DOHH2 (cell line): ENCODE results near the gene AXIN1.

Experiments used
- H3F3A ChIP-seq: fragments of 200-600 bp; sonication (generic), shearing (Covaris generic); 2 replicates; pipeline ENCODE4 v1.6.0; 2016; ENCODE audit warnings: antibody characterized with exemption, mild to moderate bottlenecking; ENCODE audit not compliant: control insufficient read depth, insufficient read depth
- H3K27ac ChIP-seq: fragments of 200-600 bp; sonication (generic); 2 replicates; pipeline ENCODE4 v1.5.1; 2014; ENCODE audit warnings: low read depth, mild to moderate bottlenecking, low read length, moderate library complexity
- H3K27me3 ChIP-seq: fragments of 200-600 bp; sonication (generic); 2 replicates; pipeline ENCODE4 v1.6.1; 2014; ENCODE audit warnings: mild to moderate bottlenecking, low read length, mixed read lengths; ENCODE audit not compliant: control insufficient read depth
- H3K36me3 ChIP-seq: fragments of 200-600 bp; sonication (generic); 2 replicates; pipeline ENCODE4 v1.6.1; 2014; ENCODE audit warnings: mild to moderate bottlenecking, low read length, moderate library complexity, mixed read lengths; ENCODE audit not compliant: control insufficient read depth
- H3K4me1 ChIP-seq: fragments of 200-600 bp; sonication (generic); 2 replicates; pipeline ENCODE4 v1.6.1; 2014; ENCODE audit warnings: mild to moderate bottlenecking, low read length, mixed read lengths; ENCODE audit not compliant: control insufficient read depth
- H3K4me2 ChIP-seq: fragments of 200-600 bp; sonication (generic); 2 replicates; pipeline ENCODE4 v1.6.0; 2014; ENCODE audit warnings: mild to moderate bottlenecking, low read length, moderate library complexity
- H3K4me3 ChIP-seq: fragments of 200-600 bp; sonication (generic); 2 replicates; pipeline ENCODE4 v1.5.1; 2014; ENCODE audit warnings: mild to moderate bottlenecking, low read length, mixed read lengths
- H3K79me2 ChIP-seq: fragments of 200-600 bp; sonication (generic); 2 replicates; pipeline ENCODE4 v1.6.1; 2014; ENCODE audit warnings: mild to moderate bottlenecking, low read length, mixed read lengths; ENCODE audit not compliant: control insufficient read depth
- H3K9me2 ChIP-seq: fragments of 200-600 bp; sonication (generic); replicated peaks from 2 replicates; pipeline ENCODE4 v1.6.1; 2014; ENCODE audit warnings: mild to moderate bottlenecking, low read length, mixed read lengths; ENCODE audit not compliant: control insufficient read depth
- H3K9me3 ChIP-seq: fragments of 200-600 bp; sonication (generic); 2 replicates; pipeline ENCODE4 v1.6.1; 2014; ENCODE audit warnings: antibody characterized with exemption, low read length, mixed read lengths; ENCODE audit not compliant: control insufficient read depth, insufficient read depth
- H4K20me1 ChIP-seq: fragments of 200-600 bp; sonication (generic); 2 replicates; pipeline ENCODE4 v1.6.0; 2014; ENCODE audit warnings: low read depth, mild to moderate bottlenecking, antibody characterized with exemption, low read length, moderate library complexity; ENCODE audit not compliant: control insufficient read depth, insufficient read depth
- EZH2phosphoT487 ChIP-seq: fragments of 200-600 bp; sonication (generic); IDR thresholded peaks from 2 replicates; pipeline ENCODE4 v1.6.1; 2017; ENCODE audit warnings: borderline replicate concordance, mild to moderate bottlenecking, antibody characterized with exemption, low read length, moderate library complexity, mixed read lengths
- TF ChIP-seq, protein P1 (sequence below): fragments of 200-600 bp; sonication (generic); IDR thresholded peaks from one replicate; pipeline ENCODE4 v1.5.1; 2014; ENCODE audit warnings: antibody characterized with exemption, mild to moderate bottlenecking, low read depth, low read length; ENCODE audit not compliant: poor library complexity, severe bottlenecking

The AXIN1 gene

DNA sequence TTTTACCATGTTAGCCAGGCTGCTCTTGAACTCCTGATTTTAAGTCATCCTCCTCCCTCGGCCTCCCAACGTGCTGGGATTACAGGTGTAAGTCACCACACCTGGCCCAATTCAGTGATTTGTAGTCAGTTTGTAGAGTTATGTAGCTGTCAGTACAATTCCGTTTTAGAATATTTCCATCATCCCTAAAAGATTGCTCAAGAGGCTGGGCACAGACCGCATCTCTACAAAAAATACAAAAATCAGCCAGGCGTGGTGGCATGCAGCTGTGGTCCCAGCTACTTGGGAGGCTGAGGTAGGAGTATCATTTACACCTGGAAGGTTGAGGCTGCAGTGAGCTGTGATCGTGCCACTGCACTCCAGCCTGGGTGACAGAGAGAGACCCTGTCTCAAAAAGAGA, 97.3 kb downstream of the AXIN1 start:
- TF ChIP-seq EZH2phosphoT487: no peak
- TF ChIP-seq, protein P1, sequence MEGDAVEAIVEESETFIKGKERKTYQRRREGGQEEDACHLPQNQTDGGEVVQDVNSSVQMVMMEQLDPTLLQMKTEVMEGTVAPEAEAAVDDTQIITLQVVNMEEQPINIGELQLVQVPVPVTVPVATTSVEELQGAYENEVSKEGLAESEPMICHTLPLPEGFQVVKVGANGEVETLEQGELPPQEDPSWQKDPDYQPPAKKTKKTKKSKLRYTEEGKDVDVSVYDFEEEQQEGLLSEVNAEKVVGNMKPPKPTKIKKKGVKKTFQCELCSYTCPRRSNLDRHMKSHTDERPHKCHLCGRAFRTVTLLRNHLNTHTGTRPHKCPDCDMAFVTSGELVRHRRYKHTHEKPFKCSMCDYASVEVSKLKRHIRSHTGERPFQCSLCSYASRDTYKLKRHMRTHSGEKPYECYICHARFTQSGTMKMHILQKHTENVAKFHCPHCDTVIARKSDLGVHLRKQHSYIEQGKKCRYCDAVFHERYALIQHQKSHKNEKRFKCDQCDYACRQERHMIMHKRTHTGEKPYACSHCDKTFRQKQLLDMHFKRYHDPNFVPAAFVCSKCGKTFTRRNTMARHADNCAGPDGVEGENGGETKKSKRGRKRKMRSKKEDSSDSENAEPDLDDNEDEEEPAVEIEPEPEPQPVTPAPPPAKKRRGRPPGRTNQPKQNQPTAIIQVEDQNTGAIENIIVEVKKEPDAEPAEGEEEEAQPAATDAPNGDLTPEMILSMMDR: no peak
- Histone ChIP-seq H3K9me2 (no peaks in the 10 kb centered on the region), H3F3A (no peaks in the 10 kb centered on the region), H3K36me3 (peaks cover 8% of the 10 kb centered on the region; the same call in 1 of the 2 replicates), H4K20me1 (no peaks in the 10 kb centered on the region), H3K79me2 (no peaks in the 10 kb centered on the region), H3K4me2 (no peak overlapping the region), H3K4me1 (no peaks in the 10 kb centered on the region), H3K27ac (no peak overlapping the region), H3K9me3 (no peaks in the 10 kb centered on the region), H3K4me3 (no peak overlapping the region), H3K27me3 (no peaks in the 10 kb centered on the region)

GRCh38 chr16:254461-254860, 98.1 kb downstream of the AXIN1 start:
- TF ChIP-seq, protein P1: no peak
- no peak for TF ChIP-seq EZH2phosphoT487
- Histone ChIP-seq H3K4me2 (no peak overlapping the region), H3K4me3 (no peak overlapping the region), H3K27ac (no peak overlapping the region), H3K4me1 (no peaks in the 10 kb centered on the region), H3F3A (no peaks in the 10 kb centered on the region), H3K9me3 (no peaks in the 10 kb centered on the region), H3K27me3 (no peaks in the 10 kb centered on the region), H3K79me2 (no peaks in the 10 kb centered on the region), H3K9me2 (no peaks in the 10 kb centered on the region), H4K20me1 (no peaks in the 10 kb centered on the region), H3K36me3 (peaks cover 5% of the 10 kb centered on the region; the same call in 1 of the 2 replicates)

DNA sequence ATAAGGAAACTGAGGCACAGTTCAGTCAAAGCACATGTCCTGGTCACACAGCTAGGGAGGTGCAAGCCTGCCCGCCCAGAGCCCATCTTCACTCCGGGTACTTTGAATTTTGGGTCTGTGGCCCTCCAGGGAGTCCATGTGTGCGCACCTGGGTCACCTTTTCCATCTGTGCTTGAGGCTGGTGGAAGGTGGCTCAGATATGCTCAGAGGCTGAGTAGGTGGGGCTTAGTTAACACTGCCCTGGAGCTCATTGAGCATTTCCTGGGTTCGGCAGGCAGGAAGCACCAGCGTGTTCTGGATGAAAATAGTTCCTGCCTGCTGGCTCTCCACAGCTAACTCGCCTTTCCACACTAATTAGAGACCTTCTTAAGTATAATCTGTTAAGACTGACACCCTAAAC, 98.7 kb downstream of the AXIN1 start:
- Histone ChIP-seq H3K9me3 (no peaks in the 10 kb centered on the region), H3K4me1 (no peaks in the 10 kb centered on the region), H3F3A (no peaks in the 10 kb centered on the region), H3K4me2 (no peak overlapping the region), H3K36me3 (peaks cover 5% of the 10 kb centered on the region; the same call in 1 of the 2 replicates), H3K9me2 (no peaks in the 10 kb centered on the region), H3K79me2 (no peaks in the 10 kb centered on the region), H4K20me1 (no peaks in the 10 kb centered on the region), H3K4me3 (no peak overlapping the region), H3K27ac (no peak overlapping the region), H3K27me3 (no peaks in the 10 kb centered on the region)
- TF ChIP-seq EZH2phosphoT487: no peak
- TF ChIP-seq, protein P1: no peak
